Measurements from ENCODE around the gene EIF2AK2. TPM values are rescaled to one million over a fixed set of nuclear protein-coding genes. Genes with fewer than 3 reads are reported as not detected.

The EIF2AK2 gene
- total RNA-seq, 6 experiments from 2014 or later: 10.2 to 19.0 (median 13.3) TPM

DNA sequence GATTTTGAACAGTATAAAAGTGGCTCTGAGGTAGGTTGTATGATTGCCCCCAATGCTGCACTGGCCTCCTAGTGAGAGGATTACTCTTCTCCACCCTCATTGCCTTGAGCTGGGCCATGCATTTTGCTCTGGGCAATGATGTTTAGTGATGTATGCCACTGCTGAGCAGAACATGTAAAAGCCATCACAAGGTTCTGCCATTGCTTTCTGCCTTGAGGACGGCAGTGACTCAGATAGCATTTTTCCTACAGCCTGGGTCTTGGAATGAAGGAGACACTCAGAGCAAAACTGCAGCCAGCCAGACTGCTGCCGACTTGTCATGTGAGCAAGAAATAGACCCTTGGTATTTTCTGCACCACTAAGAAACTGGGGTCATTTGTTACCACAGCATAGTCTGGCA, 44.8 kb downstream of the EIF2AK2 start:
- no peaks in the 10 kb centered on the region for H3K9me3 ChIP-seq
- TF ChIP-seq POLR2A (IDR thresholded peaks at IDR 0.05): no peak
- TF ChIP-seq, protein P1, sequence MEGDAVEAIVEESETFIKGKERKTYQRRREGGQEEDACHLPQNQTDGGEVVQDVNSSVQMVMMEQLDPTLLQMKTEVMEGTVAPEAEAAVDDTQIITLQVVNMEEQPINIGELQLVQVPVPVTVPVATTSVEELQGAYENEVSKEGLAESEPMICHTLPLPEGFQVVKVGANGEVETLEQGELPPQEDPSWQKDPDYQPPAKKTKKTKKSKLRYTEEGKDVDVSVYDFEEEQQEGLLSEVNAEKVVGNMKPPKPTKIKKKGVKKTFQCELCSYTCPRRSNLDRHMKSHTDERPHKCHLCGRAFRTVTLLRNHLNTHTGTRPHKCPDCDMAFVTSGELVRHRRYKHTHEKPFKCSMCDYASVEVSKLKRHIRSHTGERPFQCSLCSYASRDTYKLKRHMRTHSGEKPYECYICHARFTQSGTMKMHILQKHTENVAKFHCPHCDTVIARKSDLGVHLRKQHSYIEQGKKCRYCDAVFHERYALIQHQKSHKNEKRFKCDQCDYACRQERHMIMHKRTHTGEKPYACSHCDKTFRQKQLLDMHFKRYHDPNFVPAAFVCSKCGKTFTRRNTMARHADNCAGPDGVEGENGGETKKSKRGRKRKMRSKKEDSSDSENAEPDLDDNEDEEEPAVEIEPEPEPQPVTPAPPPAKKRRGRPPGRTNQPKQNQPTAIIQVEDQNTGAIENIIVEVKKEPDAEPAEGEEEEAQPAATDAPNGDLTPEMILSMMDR (IDR thresholded peaks at IDR 0.05): no peak
- H3K4me1 ChIP-seq: no peaks in the 10 kb centered on the region
- WGBS (ENCODE audit: insufficient coverage, low coverage, low lambda C conversion rate, missing lambda C conversion rate): 94% methylated on average over 2 of the region's 2 CpGs
- ATAC-seq (no peak), DNase-seq (no peak)
- no peaks in the 10 kb centered on the region for H3K27me3 ChIP-seq
- H3K27ac ChIP-seq: no peak overlapping the region
- intact Hi-C loops (cut with DNase I): no loop called here
- H3K4me3 ChIP-seq: no peak overlapping the region
- H3K36me3 ChIP-seq: peaks cover 0 to 51% (median 14%) of the 10 kb centered on the region in 4 donors

DNA sequence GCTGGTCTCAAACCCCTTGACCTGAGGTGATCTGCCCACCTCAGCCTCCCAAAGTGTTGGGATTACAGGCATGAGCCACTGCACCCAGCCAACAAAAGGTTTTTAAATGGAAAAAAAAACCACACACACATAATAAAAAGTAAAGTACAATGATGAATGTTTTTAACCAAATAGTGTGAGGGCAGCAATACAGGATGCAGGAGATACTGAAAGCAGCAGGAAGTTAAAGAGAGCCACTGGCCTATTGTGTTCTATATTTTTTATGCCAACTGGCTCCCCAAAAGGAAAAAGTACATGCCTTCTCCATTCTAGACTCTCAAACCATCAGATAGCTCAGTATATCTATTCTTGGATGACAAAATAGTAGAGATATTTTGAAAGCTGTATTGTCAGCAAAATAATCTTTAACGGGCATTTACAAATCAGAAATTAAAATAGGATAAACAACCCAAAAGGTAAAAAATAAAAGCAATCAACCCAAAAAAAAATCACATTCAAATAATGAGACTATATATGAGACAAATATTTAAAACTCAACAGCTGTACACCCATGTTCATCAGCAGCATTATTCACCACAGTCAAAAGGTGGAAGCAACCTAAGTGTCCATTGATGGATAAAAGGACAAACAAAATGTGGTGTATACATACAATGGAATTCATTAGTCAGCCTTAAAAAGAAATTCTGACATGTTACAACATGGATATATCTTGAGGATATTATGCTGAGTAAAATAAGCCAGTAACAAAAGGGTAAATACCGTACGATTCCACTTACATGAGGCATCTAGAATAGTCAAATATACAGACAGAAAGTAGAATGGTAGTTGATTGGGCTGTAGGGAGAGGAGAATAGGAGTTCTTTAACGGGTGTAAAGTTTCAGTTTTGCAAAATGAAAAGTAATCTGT, 46.2 kb downstream of the EIF2AK2 start:
- Histone ChIP-seq H3K4me3 (no peak overlapping the region), H3K27me3 (no peaks in the 10 kb centered on the region), H3K36me3 (peaks cover 0 to 63% (median 17%) of the 10 kb centered on the region in 4 donors), H3K27ac (no peak overlapping the region), H3K9me3 (no peaks in the 10 kb centered on the region), H3K4me1 (no peaks in the 10 kb centered on the region)
- DNase-seq (no peak), ATAC-seq (no peak)
- intact Hi-C loops (cut with DNase I): no loop called here
- 84% methylated on average over 4 of the region's 4 CpGs for WGBS (ENCODE audit: insufficient coverage, low coverage, low lambda C conversion rate, missing lambda C conversion rate)
- no peak for TF ChIP-seq POLR2A (IDR thresholded peaks at IDR 0.05)
- TF ChIP-seq, protein P1 (IDR thresholded peaks at IDR 0.05): no peak

DNA sequence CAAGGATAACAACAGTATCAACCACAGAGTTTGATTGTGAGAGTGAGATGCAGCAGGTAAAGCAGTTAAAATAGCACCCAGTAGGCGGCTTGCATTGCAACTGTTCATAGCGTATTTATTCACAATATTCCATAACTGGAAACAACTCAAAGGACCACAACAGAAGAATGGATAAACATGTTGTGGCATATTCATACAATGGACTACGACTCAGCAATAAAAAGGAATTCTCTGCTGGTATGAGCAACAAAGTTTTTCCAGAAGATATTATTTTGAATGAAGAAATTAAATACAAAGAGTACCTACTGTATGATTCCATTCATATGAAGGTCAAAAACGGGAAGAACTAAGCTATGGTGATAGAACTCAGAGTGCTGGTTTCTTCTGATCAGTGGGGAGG, 47.3 kb downstream of the EIF2AK2 start:
- DNase-seq (no peak), ATAC-seq (no peak)
- no peaks in the 10 kb centered on the region for H3K27me3 ChIP-seq
- TF ChIP-seq, protein P1 (IDR thresholded peaks at IDR 0.05): no peak
- TF ChIP-seq POLR2A (IDR thresholded peaks at IDR 0.05): no peak
- no peaks in the 10 kb centered on the region for H3K4me1 ChIP-seq
- 86% methylated on average over 4 of the region's 4 CpGs for WGBS (ENCODE audit: insufficient coverage, low coverage, low lambda C conversion rate, missing lambda C conversion rate)
- H3K9me3 ChIP-seq: no peaks in the 10 kb centered on the region
- intact Hi-C loops (cut with DNase I): no loop called here
- H3K4me3 ChIP-seq: no peak overlapping the region
- no peak overlapping the region for H3K27ac ChIP-seq
- H3K36me3 ChIP-seq: peaks cover 0 to 69% (median 17%) of the 10 kb centered on the region in 4 donors

DNA sequence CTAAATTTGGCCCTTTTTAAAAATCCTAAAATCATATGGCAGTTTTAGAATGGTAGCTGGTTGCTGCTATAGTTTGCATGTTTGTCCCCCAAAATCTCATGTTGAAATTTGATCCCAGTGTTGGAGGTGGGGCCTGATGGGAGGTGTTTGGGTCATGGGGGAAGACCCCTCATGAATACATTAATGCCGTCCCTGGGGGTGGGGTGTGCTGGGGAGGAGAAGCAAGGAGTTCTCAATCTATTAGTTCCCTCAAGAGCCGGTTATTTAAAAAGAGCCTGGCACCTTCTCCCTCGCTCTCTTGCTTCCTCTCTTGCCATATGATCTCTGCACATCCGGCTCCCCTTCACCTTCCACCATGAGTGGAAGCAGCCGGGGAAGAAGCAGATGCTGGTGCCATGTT, 51.6 kb downstream of the EIF2AK2 start:
- intact Hi-C loops (cut with DNase I): no loop called here
- no peak overlapping the region for H3K27ac ChIP-seq
- TF ChIP-seq, protein P1 (IDR thresholded peaks at IDR 0.05): no peak
- TF ChIP-seq POLR2A (IDR thresholded peaks at IDR 0.05): no peak
- H3K4me1 ChIP-seq: peaks cover 0 to 5% (median 2%) of the 10 kb centered on the region in 4 donors
- no peak for ATAC-seq
- no peak for DNase-seq
- H3K27me3 ChIP-seq: no peaks in the 10 kb centered on the region
- no peak overlapping the region for H3K4me3 ChIP-seq
- H3K36me3 ChIP-seq: peaks cover 0 to 49% (median 14%) of the 10 kb centered on the region in 4 donors
- no peaks in the 10 kb centered on the region for H3K9me3 ChIP-seq
- WGBS (ENCODE audit: insufficient coverage, low coverage, low lambda C conversion rate, missing lambda C conversion rate): 76% methylated on average over 4 of the region's 5 CpGs
